NB4 (cell line): ENCODE measurements around the gene PODNL1.

Experiments used
- MAX ChIP-seq: IDR thresholded peaks from 2 replicates; pipeline ENCODE4 v1.6.1; 2011; ENCODE audit warnings: low read depth, low read length
- MYC ChIP-seq: IDR thresholded peaks from 2 replicates; pipeline ENCODE4 v1.6.1; 2011; ENCODE audit warnings: low read depth, low read length
- POLR2A ChIP-seq: IDR thresholded peaks from 2 replicates; pipeline ENCODE4 v1.6.1; 2011; ENCODE audit warnings: mild to moderate bottlenecking; ENCODE audit not compliant: insufficient read length; ENCODE audit errors: extremely low read depth
- TF ChIP-seq, protein P1 (sequence below): IDR thresholded peaks from one replicate; pipeline ENCODE4 v1.5.1; 2012; ENCODE audit warnings: low read depth, low read length

DNA sequence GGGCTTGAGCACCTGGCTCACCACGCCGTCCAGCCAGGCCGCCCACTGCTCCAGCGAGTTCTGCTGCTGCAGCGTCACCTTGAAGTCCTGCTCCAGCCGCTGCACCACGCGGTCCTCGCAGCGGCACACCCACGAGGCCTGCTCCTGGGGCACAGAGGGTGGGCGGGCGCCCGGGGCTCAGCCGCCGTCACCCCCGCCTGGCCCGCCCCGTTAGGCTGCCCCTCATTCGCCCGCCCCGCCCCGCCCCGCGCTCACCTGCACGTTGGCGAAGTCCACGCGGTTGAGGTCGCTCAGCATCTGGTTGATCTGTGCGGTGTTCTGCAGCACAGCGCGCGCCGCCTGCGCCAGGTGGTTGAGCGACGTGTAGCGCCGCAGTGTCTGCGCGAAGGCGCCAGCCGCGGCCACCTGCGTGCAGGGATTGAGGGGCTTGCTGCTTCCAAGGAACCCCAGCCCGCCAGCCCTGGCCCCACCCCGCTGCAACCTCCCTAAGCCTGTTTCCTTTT is 25.4 kb upstream of the PODNL1 start:
- TF ChIP-seq, protein P1, sequence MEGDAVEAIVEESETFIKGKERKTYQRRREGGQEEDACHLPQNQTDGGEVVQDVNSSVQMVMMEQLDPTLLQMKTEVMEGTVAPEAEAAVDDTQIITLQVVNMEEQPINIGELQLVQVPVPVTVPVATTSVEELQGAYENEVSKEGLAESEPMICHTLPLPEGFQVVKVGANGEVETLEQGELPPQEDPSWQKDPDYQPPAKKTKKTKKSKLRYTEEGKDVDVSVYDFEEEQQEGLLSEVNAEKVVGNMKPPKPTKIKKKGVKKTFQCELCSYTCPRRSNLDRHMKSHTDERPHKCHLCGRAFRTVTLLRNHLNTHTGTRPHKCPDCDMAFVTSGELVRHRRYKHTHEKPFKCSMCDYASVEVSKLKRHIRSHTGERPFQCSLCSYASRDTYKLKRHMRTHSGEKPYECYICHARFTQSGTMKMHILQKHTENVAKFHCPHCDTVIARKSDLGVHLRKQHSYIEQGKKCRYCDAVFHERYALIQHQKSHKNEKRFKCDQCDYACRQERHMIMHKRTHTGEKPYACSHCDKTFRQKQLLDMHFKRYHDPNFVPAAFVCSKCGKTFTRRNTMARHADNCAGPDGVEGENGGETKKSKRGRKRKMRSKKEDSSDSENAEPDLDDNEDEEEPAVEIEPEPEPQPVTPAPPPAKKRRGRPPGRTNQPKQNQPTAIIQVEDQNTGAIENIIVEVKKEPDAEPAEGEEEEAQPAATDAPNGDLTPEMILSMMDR: no peak
- no peak for TF ChIP-seq POLR2A
- TF ChIP-seq MAX: no peak
- TF ChIP-seq MYC: no peak
